Breast epithelium (tissue), 3 donors: ENCODE results near the gene ZBTB4.

Source experiments
- CTCF ChIP-seq, 3 donors: fragments of 450-650 bp; IDR thresholded peaks; one replicate each; pipeline ENCODE4 v1.5.1; 2016 to 2017; ENCODE audit warnings: antibody characterized with exemption in 3 of 3, mild to moderate bottlenecking in 3 of 3, moderate library complexity in 3 of 3
- POLR2A ChIP-seq: fragments of 450-650 bp; IDR thresholded peaks from one replicate; pipeline ENCODE4 v1.6.1; 2016; ENCODE audit warnings: antibody characterized with exemption, mild to moderate bottlenecking, moderate library complexity

- TF ChIP-seq CTCF (IDR thresholded peaks at IDR 0.05) (no peak), POLR2A (no peak)
Observed at GRCh38 chr17:7499161-7499560, 19.7 kb upstream of the ZBTB4 start.
